Sciatic nerve (tissue), 2 donors: ENCODE measurements around the gene TRAM2. TPM values are rescaled to one million over a fixed set of nuclear protein-coding genes. Genes with fewer than 3 reads are reported as not detected.

Experiments used
- ATAC-seq: fragments of 200-7000 bp; cut with Tn5 transposase; one replicate; pipeline ENCODE4 v1.9.1; 2020; ENCODE audit warnings: mild to moderate bottlenecking, moderate library complexity
- DNase-seq: peaks from one replicate; pipeline ENCODE4 v3.0.0-alpha.2; 2020; ENCODE audit warnings: low spot score
- intact Hi-C: fragments of 100-400 bp; cut with DNase I; formaldehyde crosslinking; loops from one replicate; pipeline ENCODE4 v1.14.2; 2022
- total RNA-seq: library from RNA; stranded (reverse); fragmentation: NEBNext Ultra II Directional; extraction: Animal tissue kit (Norgen Biotek cat#: 25700); gene quantifications from one replicate; pipeline ENCODE4 v1.2.1, GENCODE V29; 2021
- donor health status: DM: no; HTN: no; CAD: no.
- donor health status: DM: no; HTN: no; CAD: no.

Gene TRAM2
- total RNA-seq, 1 donor from 2014 or later = 18.6 TPM

- DNase-seq (no peak), ATAC-seq (peak; percentile 69)
- intact Hi-C loops = loop anchor here (10.0 kb wide), 1 partner anchor 60 kb away; no protein-coding TSS in a partner anchor
Measured at GRCh38 chr6:52574709-52575501, 2.0 kb downstream of the TRAM2 start.

DNA sequence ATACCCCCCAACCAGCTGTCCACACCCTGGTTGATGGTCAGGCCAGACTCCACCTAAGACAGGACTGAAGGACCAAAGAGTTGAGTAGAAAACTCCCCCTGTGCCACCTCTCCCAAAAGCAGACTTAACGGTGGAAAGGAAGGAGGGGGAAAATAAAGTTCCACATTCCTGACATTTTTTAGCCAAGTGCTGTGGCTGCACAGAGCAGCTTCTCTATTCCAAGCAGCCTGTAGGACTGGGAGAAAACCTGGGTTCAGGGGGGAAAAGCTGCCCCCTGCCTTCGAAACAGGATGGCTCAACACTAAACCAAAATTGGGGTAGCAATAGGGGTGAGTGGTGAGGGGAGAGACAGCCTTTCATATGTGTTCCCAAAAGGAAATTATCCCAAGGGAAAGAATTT lies 3.6 kb downstream of the TRAM2 start:
- ATAC-seq = no peak
- intact Hi-C loops = loop anchor here (10.0 kb wide), 1 partner anchor 58 kb away; no protein-coding TSS in a partner anchor

DNA sequence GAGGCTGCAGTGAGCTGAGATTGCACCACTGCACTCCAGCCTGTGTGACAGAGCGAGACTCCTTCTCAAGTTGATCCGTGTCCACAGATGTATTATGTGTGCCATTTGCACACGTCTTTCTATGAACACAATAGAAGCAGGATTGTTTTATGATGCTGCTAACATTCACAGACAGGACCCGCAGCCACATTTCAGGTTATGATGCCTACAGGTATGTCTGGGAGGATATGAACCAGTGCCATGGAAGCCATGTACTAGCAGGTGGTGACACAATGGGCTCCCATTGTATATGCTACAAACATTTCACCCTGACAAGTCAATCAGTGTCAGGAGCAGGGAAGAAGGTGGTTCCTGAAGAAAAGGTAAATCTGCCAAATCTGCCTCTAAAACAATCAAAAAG lies 4.3 kb downstream of the TRAM2 start:
- intact Hi-C loops = loop anchor here (10.0 kb wide), 1 partner anchor 58 kb away; no protein-coding TSS in a partner anchor
- DNase-seq (no peak), ATAC-seq (no peak)

More for the DNA sequence above, 3.6 kb downstream of the TRAM2 start:
- no peak for DNase-seq

- intact Hi-C loops = loop anchor here (10.0 kb wide), 1 partner anchor 56 kb away; no protein-coding TSS in a partner anchor
- DNase-seq (no peak), ATAC-seq (no peak)
Measured at GRCh38 chr6:52571099-52571755, 5.6 kb downstream of the TRAM2 start.

DNA sequence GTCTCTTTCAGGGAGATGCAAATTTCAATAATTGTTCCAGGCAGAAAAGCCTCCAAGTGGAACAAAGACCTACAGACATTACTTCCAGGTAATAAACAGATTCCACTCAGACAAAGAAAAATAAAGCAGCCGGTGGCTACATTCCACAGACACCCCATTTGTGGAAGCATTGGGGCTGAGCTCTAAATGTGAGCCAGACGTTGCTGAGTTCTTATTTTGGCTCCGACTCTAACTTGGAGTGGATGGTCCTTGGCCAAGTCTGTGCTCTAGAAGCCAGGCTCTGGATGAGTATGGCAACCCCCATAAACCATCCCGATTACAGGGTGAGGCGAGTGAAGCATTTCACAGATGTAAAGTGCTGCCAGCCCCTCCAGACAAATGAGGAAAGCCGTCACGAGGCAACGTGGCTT lies 6.6 kb downstream of the TRAM2 start:
- peak; percentile 16 for ATAC-seq
- intact Hi-C loops = loop anchor here (10.0 kb wide), 1 partner anchor 55 kb away; no protein-coding TSS in a partner anchor
- no peak for DNase-seq

DNA sequence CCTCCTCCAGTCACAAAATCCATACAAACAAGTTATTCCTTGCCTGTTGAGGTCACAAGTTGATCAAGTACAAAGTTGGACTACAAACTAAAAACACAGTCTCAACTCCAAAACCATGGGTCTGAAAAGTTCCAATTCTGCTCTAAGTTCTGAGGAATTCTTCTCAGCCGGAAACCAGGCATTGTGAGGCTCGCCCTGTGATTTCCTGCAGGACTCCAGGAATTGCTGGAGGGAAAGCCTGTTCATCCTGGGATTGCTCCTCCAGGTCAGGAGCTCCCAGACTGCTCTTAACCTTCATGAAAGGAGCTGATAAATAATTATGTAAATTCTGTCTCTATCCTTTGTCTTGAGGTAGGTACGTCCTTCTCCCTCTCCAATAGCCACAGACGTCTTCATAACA lies 8.5 kb downstream of the TRAM2 start:
- no peak for DNase-seq
- no peak for ATAC-seq
- intact Hi-C loops = no loop called here

DNA sequence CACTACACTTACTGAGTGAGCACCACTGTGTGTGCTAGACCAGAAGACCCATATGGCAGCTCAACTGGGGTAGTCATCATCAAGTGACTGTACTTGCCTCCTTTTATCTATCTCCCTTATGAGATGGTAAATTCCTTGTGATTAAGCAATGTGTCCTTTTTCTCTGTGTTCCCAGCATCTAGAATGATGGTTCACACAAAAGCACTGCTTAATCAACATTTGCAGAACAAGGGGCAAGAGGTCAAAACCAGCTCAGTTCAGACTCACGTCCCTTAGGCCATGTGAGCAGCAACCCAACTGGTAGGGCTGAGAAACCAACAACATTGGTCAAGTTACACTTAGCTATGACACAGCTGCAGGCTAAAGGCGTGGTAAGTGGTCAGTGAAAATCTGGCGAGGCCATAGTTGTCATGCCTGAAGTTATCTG lies 10.0 kb downstream of the TRAM2 start:
- peak; percentile 53 for ATAC-seq
- no peak for DNase-seq
- intact Hi-C loops = no loop called here

- ATAC-seq (no peak), DNase-seq (no peak)
- intact Hi-C loops = no loop called here
Measured at GRCh38 chr6:52566201-52566600, 10.7 kb downstream of the TRAM2 start.

GRCh38 chr6:52564856-52565255 lies 12.0 kb downstream of the TRAM2 start:
- intact Hi-C loops = no loop called here
- no peak for DNase-seq

DNA sequence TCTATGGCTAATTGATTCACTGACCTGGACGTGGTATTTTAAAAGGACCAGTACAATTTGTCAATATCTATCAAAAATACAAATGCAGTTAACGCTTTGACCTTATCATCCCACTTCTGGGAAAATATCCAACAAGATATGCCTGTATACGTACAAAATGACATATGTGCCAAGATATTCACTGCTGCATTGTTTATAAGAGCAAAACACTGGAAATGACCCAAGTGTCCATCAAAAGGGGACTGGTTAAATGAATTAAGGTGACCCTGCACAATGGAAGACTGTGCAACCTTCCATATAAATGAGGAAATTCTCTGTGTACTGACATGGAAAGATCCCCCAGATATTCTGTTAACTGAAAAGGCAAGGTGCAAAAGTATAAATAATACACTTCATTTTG lies 13.9 kb downstream of the TRAM2 start:
- intact Hi-C loops = no loop called here
- no peak for ATAC-seq
- no peak for DNase-seq

More at GRCh38 chr6:52564856-52565255, 12.0 kb downstream of the TRAM2 start:
- ATAC-seq = no peak

- intact Hi-C loops = no loop called here
- no peak for ATAC-seq
- no peak for DNase-seq
Measured at GRCh38 chr6:52560462-52560861, 16.4 kb downstream of the TRAM2 start.

DNA sequence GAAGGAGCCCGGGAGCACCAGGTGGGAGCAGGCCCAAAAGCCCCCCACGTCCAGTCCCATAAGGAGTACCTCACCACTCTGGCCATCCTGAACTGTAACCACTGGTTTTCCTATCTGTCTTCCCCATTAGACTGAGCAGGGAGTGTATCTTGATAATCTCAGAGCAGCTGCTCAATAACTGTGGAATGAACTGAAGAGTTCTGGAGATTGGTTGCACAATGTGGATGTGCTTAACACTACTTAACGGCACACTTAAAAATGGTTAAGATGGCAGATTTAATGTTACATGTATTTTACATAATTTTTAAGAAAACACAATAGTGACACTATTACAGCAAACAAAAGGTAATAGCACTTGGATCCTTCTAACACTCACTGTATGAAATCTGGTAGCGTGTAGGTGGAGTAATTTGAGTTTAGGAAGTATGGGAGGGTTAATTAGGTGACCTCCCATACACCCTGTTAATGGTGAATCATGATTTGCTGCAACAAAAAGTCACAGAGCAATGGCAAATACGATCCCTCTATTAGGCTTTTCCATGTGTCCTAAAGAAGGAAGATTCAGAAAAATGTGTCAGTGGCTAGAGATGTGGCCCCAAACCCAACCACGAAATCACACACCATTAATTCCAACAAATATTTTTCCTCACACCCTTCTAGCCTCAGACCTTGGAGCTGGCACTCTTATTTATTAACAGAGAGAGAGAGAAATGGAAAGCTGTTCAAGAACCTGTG lies 18.4 kb downstream of the TRAM2 start:
- no peak for DNase-seq
- peak; percentile 64 for ATAC-seq
- intact Hi-C loops = no loop called here

- peak; percentile 63 for ATAC-seq
- DNase-seq = no peak
- intact Hi-C loops = no loop called here
Measured at GRCh38 chr6:52557389-52558265, 19.2 kb downstream of the TRAM2 start.

DNA sequence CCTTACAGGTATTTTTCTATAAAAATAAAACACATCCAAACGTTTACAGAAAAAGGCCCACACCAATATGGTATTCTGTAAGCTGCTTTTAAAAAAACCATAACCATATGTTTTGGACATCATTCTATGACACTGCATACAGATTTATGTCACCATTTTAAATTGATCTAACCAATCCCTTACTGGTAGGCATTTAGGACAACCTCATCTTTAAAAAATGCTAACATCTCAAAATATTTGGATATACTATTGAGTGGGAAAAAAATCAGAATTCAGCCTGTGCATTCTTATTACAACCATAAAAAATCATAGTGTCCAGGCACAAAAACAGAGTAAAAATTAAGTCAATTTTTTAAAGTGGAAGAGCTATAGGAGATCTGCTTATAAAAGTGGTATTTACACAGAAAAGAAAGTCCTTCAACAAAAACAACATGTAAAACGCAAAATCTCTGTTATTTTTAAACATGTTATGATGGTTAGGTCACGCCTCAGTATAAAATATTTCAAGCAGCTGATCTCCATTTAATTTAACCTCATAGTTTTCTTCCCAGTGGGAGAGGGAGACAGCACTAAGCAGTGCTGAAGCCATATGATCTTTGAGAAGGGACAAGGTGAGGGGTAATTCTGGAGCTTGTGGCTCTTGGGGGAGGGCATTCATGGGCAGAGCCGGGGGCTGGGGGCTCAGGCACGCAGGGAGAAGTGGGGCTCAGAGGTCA lies 21.2 kb downstream of the TRAM2 start:
- intact Hi-C loops = no loop called here
- ATAC-seq (no peak), DNase-seq (no peak)

GRCh38 chr6:52554684-52555280 lies 22.1 kb downstream of the TRAM2 start:
- intact Hi-C loops = no loop called here
- DNase-seq (no peak), ATAC-seq (no peak)

DNA sequence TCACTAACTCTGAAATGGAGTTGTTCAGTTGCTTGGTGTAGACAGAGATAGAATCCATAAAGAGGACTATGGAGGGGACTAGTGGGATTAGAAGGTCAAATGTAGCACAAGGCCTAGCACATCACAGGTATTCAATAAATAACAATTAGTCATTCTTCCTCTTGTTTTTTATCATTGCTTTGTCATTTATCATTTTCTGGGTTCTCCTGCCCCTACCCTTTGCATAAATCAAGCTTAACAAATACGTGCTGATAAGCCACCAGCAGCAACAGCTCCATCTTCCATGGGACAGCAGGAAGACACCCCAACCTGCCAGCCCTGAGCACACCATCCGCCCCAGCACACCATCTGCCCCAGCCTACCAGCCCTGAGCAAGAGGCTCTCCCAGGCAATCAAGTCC lies 23.1 kb downstream of the TRAM2 start:
- ATAC-seq = no peak
- intact Hi-C loops = no loop called here

GRCh38 chr6:52553158-52553557 lies 23.7 kb downstream of the TRAM2 start:
- no peak for ATAC-seq
- no peak for DNase-seq
- intact Hi-C loops = no loop called here

More for the DNA sequence above, 23.1 kb downstream of the TRAM2 start:
- no peak for DNase-seq

DNA sequence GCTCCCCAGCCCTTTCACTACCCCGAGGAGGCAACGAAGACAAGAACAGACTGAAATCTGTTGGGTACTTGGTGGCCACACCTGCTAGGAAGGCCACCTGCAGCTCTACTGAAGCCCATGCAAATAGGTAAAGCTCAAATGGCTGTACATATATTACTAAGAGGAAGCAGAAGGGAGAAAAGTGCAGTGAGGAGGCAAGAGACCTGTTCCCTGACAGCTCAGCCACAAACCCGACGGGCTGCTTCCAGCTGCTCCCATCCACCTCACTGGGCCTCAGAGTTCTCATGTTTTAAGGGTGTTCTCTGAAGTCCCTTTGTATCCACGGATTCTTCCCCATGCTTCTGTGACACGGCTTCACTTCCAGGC lies 24.6 kb downstream of the TRAM2 start:
- intact Hi-C loops = no loop called here
- DNase-seq = no peak
- peak; percentile 39 for ATAC-seq
